Loucy (cell line): ENCODE measurements around the gene PRRC2B.

Experiments
- CTCF ChIP-seq: fragments of 200-600 bp; sonication (generic); conservative IDR thresholded peaks from 2 replicates; pipeline ENCODE4 v1.5.1; 2014; ENCODE audit warnings: mild to moderate bottlenecking, antibody characterized with exemption, low read length
- EZH2phosphoT487 ChIP-seq: fragments of 200-600 bp; IDR thresholded peaks from 2 replicates; pipeline ENCODE4 v1.6.1; 2018; ENCODE audit warnings: antibody characterized with exemption, mild to moderate bottlenecking, moderate library complexity, borderline replicate concordance

- TF ChIP-seq CTCF (no peak), EZH2phosphoT487 (no peak)
Measured at GRCh38 chr9:131516930-131517329, 123.0 kb downstream of the PRRC2B start.
